ENCODE results near the gene BRIP1. TPM values are rescaled to one million over a fixed set of nuclear protein-coding genes. Genes with fewer than 3 reads are reported as not detected.

BRIP1 gene
- total RNA-seq, 1 donor from 2014 or later: 5.2 TPM

DNA sequence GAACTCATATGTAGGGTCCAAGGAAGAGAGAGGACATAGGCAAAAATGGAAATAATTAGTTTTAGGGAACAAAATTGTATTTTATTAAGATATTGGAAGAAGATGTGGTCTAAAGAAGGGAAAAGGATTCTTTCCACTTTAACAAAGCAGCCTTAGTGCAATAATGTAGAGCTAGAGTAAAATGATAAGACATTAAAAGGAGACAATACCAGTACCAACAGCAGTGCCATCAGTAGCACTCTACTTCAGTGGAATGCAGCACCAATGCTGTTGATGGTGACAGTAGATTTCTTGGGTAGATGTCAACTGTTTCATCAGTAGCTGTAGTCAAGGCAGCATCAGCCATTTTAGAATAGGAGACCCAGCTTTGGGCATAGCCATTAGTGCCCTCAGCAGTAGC is 124.3 kb downstream of the BRIP1 start:
- Histone ChIP-seq H3K4me3 (ENCODE audit: low read depth, low read length) (no peak overlapping the region), H3K36me3 (ENCODE audit: control insufficient read depth, insufficient read depth, low read length) (no peaks in the 10 kb centered on the region), H3K27me3 (ENCODE audit: control insufficient read depth, insufficient read depth, low read length) (no peaks in the 10 kb centered on the region)
- no peak for DNase-seq (ENCODE audit: low read depth)
- TF ChIP-seq, protein P1, sequence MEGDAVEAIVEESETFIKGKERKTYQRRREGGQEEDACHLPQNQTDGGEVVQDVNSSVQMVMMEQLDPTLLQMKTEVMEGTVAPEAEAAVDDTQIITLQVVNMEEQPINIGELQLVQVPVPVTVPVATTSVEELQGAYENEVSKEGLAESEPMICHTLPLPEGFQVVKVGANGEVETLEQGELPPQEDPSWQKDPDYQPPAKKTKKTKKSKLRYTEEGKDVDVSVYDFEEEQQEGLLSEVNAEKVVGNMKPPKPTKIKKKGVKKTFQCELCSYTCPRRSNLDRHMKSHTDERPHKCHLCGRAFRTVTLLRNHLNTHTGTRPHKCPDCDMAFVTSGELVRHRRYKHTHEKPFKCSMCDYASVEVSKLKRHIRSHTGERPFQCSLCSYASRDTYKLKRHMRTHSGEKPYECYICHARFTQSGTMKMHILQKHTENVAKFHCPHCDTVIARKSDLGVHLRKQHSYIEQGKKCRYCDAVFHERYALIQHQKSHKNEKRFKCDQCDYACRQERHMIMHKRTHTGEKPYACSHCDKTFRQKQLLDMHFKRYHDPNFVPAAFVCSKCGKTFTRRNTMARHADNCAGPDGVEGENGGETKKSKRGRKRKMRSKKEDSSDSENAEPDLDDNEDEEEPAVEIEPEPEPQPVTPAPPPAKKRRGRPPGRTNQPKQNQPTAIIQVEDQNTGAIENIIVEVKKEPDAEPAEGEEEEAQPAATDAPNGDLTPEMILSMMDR (IDR thresholded peaks at IDR 0.05; ENCODE audit: insufficient read depth, low read length, poor library complexity, severe bottlenecking): no peak

DNA sequence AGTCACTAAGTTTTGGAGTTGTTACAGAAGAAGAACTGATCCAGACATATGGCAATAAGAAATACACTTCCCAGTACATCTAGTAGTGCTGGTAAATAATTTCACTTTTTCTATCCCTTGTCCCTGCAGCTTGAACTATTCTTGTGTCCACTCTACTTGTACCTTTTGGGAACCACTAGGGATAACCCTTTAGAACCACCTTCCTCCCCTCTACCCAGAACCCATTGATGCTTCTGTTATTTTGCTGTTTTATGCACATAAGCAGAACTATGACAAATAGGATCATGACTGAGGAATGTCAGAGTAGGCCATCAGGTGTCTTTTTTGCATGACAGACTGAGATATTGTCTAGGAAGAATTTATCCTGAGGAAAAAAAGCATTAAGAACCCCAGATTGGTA is 125.1 kb downstream of the BRIP1 start:
- TF ChIP-seq, protein P1 (IDR thresholded peaks at IDR 0.05; ENCODE audit: insufficient read depth, low read length, poor library complexity, severe bottlenecking): no peak
- Histone ChIP-seq H3K27me3 (ENCODE audit: control insufficient read depth, insufficient read depth, low read length) (no peaks in the 10 kb centered on the region), H3K4me3 (ENCODE audit: low read depth, low read length) (no peak overlapping the region), H3K36me3 (ENCODE audit: control insufficient read depth, insufficient read depth, low read length) (no peaks in the 10 kb centered on the region)
- DNase-seq (ENCODE audit: low read depth): no peak

DNA sequence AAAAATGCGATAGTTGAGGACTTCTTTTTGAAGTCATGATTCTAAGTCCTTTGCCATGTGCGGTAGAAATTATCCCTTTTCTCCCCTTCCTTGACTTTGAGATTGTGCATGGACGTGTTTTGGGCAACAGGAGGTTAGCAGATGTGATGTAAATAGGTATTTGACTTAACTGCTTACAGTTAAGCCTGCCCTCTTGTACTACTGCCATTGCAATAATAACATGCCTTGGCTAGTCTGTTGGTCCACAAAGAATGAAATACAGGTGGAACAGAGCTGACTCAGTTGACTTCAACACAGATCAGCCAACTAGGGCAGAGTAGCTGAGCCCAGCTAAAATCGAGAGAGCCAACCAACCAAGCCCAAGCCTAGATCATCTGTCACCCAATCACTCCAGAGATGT is 125.5 kb downstream of the BRIP1 start:
- no peak for DNase-seq (ENCODE audit: low read depth)
- no peaks in the 10 kb centered on the region for H3K27me3 ChIP-seq (ENCODE audit: control insufficient read depth, insufficient read depth, low read length)
- TF ChIP-seq, protein P1 (IDR thresholded peaks at IDR 0.05; ENCODE audit: insufficient read depth, low read length, poor library complexity, severe bottlenecking): no peak
- H3K4me3 ChIP-seq (ENCODE audit: low read depth, low read length): no peak overlapping the region
- no peaks in the 10 kb centered on the region for H3K36me3 ChIP-seq (ENCODE audit: control insufficient read depth, insufficient read depth, low read length)

DNA sequence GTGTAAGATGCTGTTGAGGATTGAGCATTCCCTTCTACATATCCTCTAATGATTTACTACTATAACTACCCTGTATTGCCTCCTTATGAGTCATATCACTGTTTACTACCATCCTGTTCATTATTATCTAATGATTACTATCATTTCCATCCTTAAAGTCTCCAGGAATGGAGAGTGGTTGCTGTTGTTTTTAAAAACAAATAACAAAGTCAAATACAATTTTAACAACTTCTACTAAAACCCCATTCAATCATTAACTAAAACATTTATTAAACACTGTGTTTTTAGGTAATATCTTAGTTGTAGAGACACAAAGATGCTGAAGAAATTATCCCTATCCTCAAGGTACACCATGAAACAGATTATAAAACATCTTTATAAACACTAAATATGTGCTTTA is 126.9 kb downstream of the BRIP1 start:
- TF ChIP-seq, protein P1 (IDR thresholded peaks at IDR 0.05; ENCODE audit: insufficient read depth, low read length, poor library complexity, severe bottlenecking): no peak
- no peak overlapping the region for H3K4me3 ChIP-seq (ENCODE audit: low read depth, low read length)
- H3K27me3 ChIP-seq (ENCODE audit: control insufficient read depth, insufficient read depth, low read length): no peaks in the 10 kb centered on the region
- no peaks in the 10 kb centered on the region for H3K36me3 ChIP-seq (ENCODE audit: control insufficient read depth, insufficient read depth, low read length)
- no peak for DNase-seq (ENCODE audit: low read depth)

DNA sequence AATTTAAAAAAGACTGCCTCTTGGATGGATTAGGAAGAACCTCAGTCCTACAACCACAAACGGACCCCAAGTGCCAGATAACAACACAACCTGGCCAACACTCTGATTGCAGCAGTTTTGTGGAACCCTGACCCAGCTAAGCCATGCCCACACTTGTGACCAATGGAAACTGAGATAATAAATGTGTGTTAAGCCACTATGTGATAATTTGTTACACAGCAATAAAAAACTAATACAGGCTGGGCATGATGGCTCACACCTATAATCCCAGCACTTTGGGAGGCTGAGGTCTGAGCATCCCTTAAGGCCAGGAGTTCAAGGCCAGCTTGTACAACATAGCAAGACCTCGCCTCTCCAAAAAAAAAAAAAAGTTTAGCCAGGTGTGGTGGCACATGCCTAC is 127.5 kb downstream of the BRIP1 start:
- TF ChIP-seq, protein P1 (IDR thresholded peaks at IDR 0.05; ENCODE audit: insufficient read depth, low read length, poor library complexity, severe bottlenecking): no peak
- DNase-seq (ENCODE audit: low read depth): no peak
- no peaks in the 10 kb centered on the region for H3K36me3 ChIP-seq (ENCODE audit: control insufficient read depth, insufficient read depth, low read length)
- no peak overlapping the region for H3K4me3 ChIP-seq (ENCODE audit: low read depth, low read length)
- no peaks in the 10 kb centered on the region for H3K27me3 ChIP-seq (ENCODE audit: control insufficient read depth, insufficient read depth, low read length)

DNA sequence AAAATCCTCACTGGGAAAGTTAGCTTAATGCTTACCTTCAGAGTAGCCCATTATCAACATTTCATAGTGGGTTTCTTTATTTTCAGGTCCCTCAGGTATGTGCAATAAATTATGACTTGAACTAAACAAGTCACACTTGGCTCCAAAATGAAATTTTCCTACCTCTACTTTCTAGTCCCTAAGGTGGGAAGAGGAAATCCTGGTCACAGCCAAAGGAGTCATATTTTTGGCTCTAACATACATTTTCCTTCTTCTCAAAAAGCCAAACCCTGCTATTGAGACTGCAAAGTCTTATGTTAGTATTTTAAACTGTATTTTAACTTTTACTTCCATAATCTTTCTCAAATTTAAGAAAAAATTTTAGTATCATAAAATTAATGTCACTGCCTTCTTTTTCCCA is 128.9 kb downstream of the BRIP1 start:
- TF ChIP-seq, protein P1 (IDR thresholded peaks at IDR 0.05; ENCODE audit: insufficient read depth, low read length, poor library complexity, severe bottlenecking): no peak
- no peaks in the 10 kb centered on the region for H3K27me3 ChIP-seq (ENCODE audit: control insufficient read depth, insufficient read depth, low read length)
- H3K4me3 ChIP-seq (ENCODE audit: low read depth, low read length): no peak overlapping the region
- no peaks in the 10 kb centered on the region for H3K36me3 ChIP-seq (ENCODE audit: control insufficient read depth, insufficient read depth, low read length)
- DNase-seq (ENCODE audit: low read depth): no peak
